ENCODE results near the gene NECTIN1.

DNA sequence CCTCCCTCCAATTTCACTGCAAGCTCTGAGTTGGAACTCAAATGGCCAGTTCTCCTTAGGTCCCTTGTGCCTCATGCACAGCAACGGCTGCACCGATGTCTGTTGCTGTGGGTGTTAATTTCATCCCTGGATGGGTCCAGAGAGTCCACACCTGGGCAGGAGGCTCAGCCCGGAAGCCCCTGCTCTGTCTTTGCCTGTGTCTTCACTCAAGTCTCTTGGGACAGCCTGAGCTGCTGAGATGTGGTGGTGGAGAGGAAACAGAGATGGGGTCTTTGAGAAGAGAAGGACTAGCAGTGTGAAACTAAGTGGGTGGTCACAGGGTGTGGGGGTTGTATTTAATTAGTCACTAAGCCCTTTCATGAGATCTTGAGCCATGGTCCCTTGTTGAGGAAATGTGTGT lies 109.3 kb downstream of the NECTIN1 start:
- TF ChIP-seq RCOR1 (IDR thresholded peaks at IDR 0.05; ENCODE audit: insufficient replicate concordance, low read length) (no peak), CHD1 (IDR thresholded peaks at IDR 0.05; ENCODE audit: low read depth, low read length) (no peak), POLR2A (IDR thresholded peaks at IDR 0.05; ENCODE audit: low read depth, low read length) (no peak), FOS (IDR thresholded peaks at IDR 0.05; ENCODE audit: low read depth, low read length) (no peak), MAFK (IDR thresholded peaks at IDR 0.05; ENCODE audit: low read depth, low read length) (no peak), RAD21 (IDR thresholded peaks at IDR 0.05; ENCODE audit: low read length) (no peak), RFX5 (IDR thresholded peaks at IDR 0.05; ENCODE audit: low read depth, low read length) (no peak)
- TF ChIP-seq, protein P1, sequence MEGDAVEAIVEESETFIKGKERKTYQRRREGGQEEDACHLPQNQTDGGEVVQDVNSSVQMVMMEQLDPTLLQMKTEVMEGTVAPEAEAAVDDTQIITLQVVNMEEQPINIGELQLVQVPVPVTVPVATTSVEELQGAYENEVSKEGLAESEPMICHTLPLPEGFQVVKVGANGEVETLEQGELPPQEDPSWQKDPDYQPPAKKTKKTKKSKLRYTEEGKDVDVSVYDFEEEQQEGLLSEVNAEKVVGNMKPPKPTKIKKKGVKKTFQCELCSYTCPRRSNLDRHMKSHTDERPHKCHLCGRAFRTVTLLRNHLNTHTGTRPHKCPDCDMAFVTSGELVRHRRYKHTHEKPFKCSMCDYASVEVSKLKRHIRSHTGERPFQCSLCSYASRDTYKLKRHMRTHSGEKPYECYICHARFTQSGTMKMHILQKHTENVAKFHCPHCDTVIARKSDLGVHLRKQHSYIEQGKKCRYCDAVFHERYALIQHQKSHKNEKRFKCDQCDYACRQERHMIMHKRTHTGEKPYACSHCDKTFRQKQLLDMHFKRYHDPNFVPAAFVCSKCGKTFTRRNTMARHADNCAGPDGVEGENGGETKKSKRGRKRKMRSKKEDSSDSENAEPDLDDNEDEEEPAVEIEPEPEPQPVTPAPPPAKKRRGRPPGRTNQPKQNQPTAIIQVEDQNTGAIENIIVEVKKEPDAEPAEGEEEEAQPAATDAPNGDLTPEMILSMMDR (conservative IDR thresholded peaks at IDR 0.05; ENCODE audit: low read depth, low read length) = no peak
- TF ChIP-seq, protein P2, sequence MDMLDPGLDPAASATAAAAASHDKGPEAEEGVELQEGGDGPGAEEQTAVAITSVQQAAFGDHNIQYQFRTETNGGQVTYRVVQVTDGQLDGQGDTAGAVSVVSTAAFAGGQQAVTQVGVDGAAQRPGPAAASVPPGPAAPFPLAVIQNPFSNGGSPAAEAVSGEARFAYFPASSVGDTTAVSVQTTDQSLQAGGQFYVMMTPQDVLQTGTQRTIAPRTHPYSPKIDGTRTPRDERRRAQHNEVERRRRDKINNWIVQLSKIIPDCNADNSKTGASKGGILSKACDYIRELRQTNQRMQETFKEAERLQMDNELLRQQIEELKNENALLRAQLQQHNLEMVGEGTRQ (IDR thresholded peaks at IDR 0.05; ENCODE audit: low read depth, low read length) = no peak

Data from IMR-90 (cell line).